Neural cell (in vitro differentiated cells): ENCODE data around the gene PARP12. TPM values are rescaled to one million over a fixed set of nuclear protein-coding genes. Genes with fewer than 3 reads are reported as not detected.

Source experiments
- H2AFZ ChIP-seq: fragments of 200-600, 300-800 bp; sonication (generic), shearing (Covaris generic); 2 replicates; pipeline ENCODE4 v1.6.0; 2014; ENCODE audit warnings: low read depth, mild to moderate bottlenecking, antibody characterized with exemption, low read length, moderate library complexity
- H3F3A ChIP-seq: fragments of 200-600 bp; shearing (Covaris generic); 2 replicates; pipeline ENCODE4 v1.6.1; 2016; ENCODE audit warnings: mild to moderate bottlenecking, moderate library complexity, mixed read lengths, antibody characterized with exemption, low read length; ENCODE audit not compliant: insufficient read depth, poor library complexity, severe bottlenecking
- H3K27ac ChIP-seq: fragments of 200-600, 300-800 bp; sonication (generic), shearing (Covaris generic); 2 replicates; pipeline ENCODE4 v1.5.1; 2014; ENCODE audit warnings: mild to moderate bottlenecking, low read length, moderate library complexity
- H3K27me3 ChIP-seq: fragments of 300-800, 200-600 bp; sonication (generic), shearing (Covaris generic); 2 replicates; pipeline ENCODE4 v1.6.0; 2014; ENCODE audit warnings: mild to moderate bottlenecking, low read depth, low read length, moderate library complexity; ENCODE audit not compliant: insufficient read depth
- H3K36me3 ChIP-seq: fragments of 300-800, 200-600 bp; sonication (generic), shearing (Covaris generic); 2 replicates; pipeline ENCODE4 v1.5.1; 2014; ENCODE audit warnings: mild to moderate bottlenecking, antibody characterized with exemption, low read length, moderate library complexity; ENCODE audit not compliant: insufficient read depth
- H3K4me2 ChIP-seq: fragments of 300-800, 200-600 bp; sonication (generic), shearing (Covaris generic); 2 replicates; pipeline ENCODE4 v1.6.0; 2014; ENCODE audit warnings: mild to moderate bottlenecking, low read length
- H3K4me3 ChIP-seq: fragments of 300-800, 200-600 bp; sonication (generic), shearing (Covaris generic); 2 replicates; pipeline ENCODE4 v1.5.1; 2014; ENCODE audit warnings: mild to moderate bottlenecking, low read length, moderate library complexity
- H3K79me2 ChIP-seq: fragments of 200-600 bp; shearing (Covaris generic); replicated peaks from 2 replicates; pipeline ENCODE4 v1.6.0; 2014; ENCODE audit warnings: mild to moderate bottlenecking, low read length, moderate library complexity; ENCODE audit not compliant: insufficient read depth
- H3K9ac ChIP-seq: fragments of 300-800, 200-600 bp; sonication (generic), shearing (Covaris generic); 2 replicates; pipeline ENCODE4 v1.6.1; 2016; ENCODE audit warnings: mild to moderate bottlenecking, low read length, mixed read lengths
- H3K9me2 ChIP-seq: fragments of 200-600 bp; shearing (Covaris generic); 2 replicates; pipeline ENCODE4 v1.6.1; 2016; ENCODE audit warnings: mild to moderate bottlenecking, low read length, mixed read lengths; ENCODE audit not compliant: insufficient read depth
- H3K9me3 ChIP-seq: fragments of 200-600, 300-800 bp; sonication (generic), shearing (Covaris generic); 2 replicates; pipeline ENCODE4 v1.6.1; 2016; ENCODE audit warnings: mild to moderate bottlenecking, mixed run types, low read length, moderate library complexity, mixed read lengths
- H4K20me1 ChIP-seq: fragments of 200-600 bp; shearing (Covaris generic); 2 replicates; pipeline ENCODE4 v1.6.1; 2016; ENCODE audit warnings: mild to moderate bottlenecking, mixed run types; ENCODE audit not compliant: insufficient read depth
- CTCF ChIP-seq: fragments of 450-650 bp; IDR thresholded peaks from 2 replicates; pipeline ENCODE4 v1.5.1; 2014; ENCODE audit warnings: antibody characterized with exemption, mild to moderate bottlenecking, moderate library complexity; ENCODE audit not compliant: poor library complexity, severe bottlenecking
- EP300 ChIP-seq: fragments of 450-650 bp; conservative IDR thresholded peaks from 2 replicates; pipeline ENCODE4 v1.6.1; 2014; ENCODE audit warnings: antibody characterized with exemption, mild to moderate bottlenecking, moderate library complexity; ENCODE audit not compliant: poor library complexity, severe bottlenecking
- EZH2 ChIP-seq: fragments of 200-600, 300-800 bp; shearing (Covaris generic), sonication (generic); IDR thresholded peaks from 2 replicates; pipeline ENCODE4 v1.6.1; 2014; ENCODE audit warnings: antibody characterized with exemption, low read length, borderline replicate concordance, mild to moderate bottlenecking; ENCODE audit not compliant: insufficient read depth, poor library complexity, severe bottlenecking
- MXI1 ChIP-seq: fragments of 450-650 bp; conservative IDR thresholded peaks from 2 replicates; pipeline ENCODE4 v1.6.1; 2014; ENCODE audit warnings: antibody characterized with exemption, mild to moderate bottlenecking; ENCODE audit not compliant: poor library complexity, severe bottlenecking
- POLR2AphosphoS5 ChIP-seq: IDR thresholded peaks from 2 replicates; pipeline ENCODE4 v1.6.1; 2012
- RAD21 ChIP-seq: fragments of 450-650 bp; conservative IDR thresholded peaks from 2 replicates; pipeline ENCODE4 v1.6.1; 2014; ENCODE audit warnings: antibody characterized with exemption, mild to moderate bottlenecking, moderate library complexity
- SMC3 ChIP-seq: fragments of 450-650 bp; conservative IDR thresholded peaks from 2 replicates; pipeline ENCODE4 v1.6.1; 2014; ENCODE audit warnings: antibody characterized with exemption, mild to moderate bottlenecking, moderate library complexity; ENCODE audit not compliant: poor library complexity
- TAF1 ChIP-seq: IDR thresholded peaks from 2 replicates; pipeline ENCODE4 v1.6.1; 2012; ENCODE audit warnings: low read depth
- polyA plus RNA-seq: library from polyadenylated mRNA; depleted of rRNA; stranded (reverse); fragments of >200 nt; gene quantifications from 2 replicates; pipeline ENCODE4 v1.2.3, GENCODE V29; 2014
- TF ChIP-seq, protein P1 (sequence below): IDR thresholded peaks from 2 replicates; pipeline ENCODE4 v1.6.1; 2012; ENCODE audit warnings: borderline replicate concordance

PARP12 gene
- polyA plus RNA-seq, 1 donor from 2014 or later, result not detected

DNA sequence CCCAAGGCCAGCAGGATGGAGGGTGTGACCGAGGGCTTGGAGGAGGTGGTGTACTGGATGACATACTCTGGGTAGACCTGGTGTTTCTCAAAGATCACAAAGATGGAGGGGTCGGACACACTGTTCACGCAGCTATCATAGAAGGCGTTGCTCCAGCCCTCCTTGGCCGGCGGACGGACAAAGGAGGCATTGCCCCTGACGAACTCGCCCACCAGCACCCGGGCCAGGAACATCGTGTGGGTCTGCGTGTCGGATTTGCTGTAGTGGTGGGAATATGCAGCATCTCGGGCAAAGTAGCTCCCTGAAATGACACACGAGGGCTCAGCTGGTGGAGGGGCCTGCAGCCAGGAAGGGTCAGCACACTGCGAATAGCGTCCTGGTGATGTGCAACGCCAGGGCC, 38.2 kb downstream of the PARP12 start:
- Histone ChIP-seq H3K9ac (no peak overlapping the region), H3K36me3 (no peaks in the 10 kb centered on the region), H2AFZ (no peak overlapping the region), H3F3A (no peaks in the 10 kb centered on the region), H3K79me2 (no peaks in the 10 kb centered on the region), H4K20me1 (no peaks in the 10 kb centered on the region), H3K27me3 (peaks cover 2% of the 10 kb centered on the region), H3K27ac (no peak overlapping the region), H3K4me2 (no peak overlapping the region), H3K9me2 (no peaks in the 10 kb centered on the region), H3K9me3 (no peaks in the 10 kb centered on the region), H3K4me3 (no peak overlapping the region)
- no peak for TF ChIP-seq TAF1
- no peak for TF ChIP-seq RAD21
- TF ChIP-seq, protein P1, sequence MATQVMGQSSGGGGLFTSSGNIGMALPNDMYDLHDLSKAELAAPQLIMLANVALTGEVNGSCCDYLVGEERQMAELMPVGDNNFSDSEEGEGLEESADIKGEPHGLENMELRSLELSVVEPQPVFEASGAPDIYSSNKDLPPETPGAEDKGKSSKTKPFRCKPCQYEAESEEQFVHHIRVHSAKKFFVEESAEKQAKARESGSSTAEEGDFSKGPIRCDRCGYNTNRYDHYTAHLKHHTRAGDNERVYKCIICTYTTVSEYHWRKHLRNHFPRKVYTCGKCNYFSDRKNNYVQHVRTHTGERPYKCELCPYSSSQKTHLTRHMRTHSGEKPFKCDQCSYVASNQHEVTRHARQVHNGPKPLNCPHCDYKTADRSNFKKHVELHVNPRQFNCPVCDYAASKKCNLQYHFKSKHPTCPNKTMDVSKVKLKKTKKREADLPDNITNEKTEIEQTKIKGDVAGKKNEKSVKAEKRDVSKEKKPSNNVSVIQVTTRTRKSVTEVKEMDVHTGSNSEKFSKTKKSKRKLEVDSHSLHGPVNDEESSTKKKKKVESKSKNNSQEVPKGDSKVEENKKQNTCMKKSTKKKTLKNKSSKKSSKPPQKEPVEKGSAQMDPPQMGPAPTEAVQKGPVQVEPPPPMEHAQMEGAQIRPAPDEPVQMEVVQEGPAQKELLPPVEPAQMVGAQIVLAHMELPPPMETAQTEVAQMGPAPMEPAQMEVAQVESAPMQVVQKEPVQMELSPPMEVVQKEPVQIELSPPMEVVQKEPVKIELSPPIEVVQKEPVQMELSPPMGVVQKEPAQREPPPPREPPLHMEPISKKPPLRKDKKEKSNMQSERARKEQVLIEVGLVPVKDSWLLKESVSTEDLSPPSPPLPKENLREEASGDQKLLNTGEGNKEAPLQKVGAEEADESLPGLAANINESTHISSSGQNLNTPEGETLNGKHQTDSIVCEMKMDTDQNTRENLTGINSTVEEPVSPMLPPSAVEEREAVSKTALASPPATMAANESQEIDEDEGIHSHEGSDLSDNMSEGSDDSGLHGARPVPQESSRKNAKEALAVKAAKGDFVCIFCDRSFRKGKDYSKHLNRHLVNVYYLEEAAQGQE, result no peak
- TF ChIP-seq MXI1, result no peak
- no peak for TF ChIP-seq SMC3
- TF ChIP-seq EZH2, result no peak
- no peak for TF ChIP-seq POLR2AphosphoS5
- TF ChIP-seq EP300, result no peak
- no peak for TF ChIP-seq CTCF

- H3K9me3 ChIP-seq, result no peaks in the 10 kb centered on the region
- H2AFZ ChIP-seq, result no peak overlapping the region
- H3K36me3 ChIP-seq, result no peaks in the 10 kb centered on the region
- H3F3A ChIP-seq, result no peaks in the 10 kb centered on the region
- no peaks in the 10 kb centered on the region for H4K20me1 ChIP-seq
- H3K9ac ChIP-seq, result no peak overlapping the region
- no peaks in the 10 kb centered on the region for H3K27me3 ChIP-seq
- H3K9me2 ChIP-seq, result no peaks in the 10 kb centered on the region
- no peak overlapping the region for H3K4me3 ChIP-seq
- no peak for TF ChIP-seq RAD21
- TF ChIP-seq EP300, result no peak
- TF ChIP-seq, protein P1, result no peak
- no peak for TF ChIP-seq TAF1
- no peak for TF ChIP-seq MXI1
- no peak for TF ChIP-seq POLR2AphosphoS5
- no peak for TF ChIP-seq CTCF
- no peak for TF ChIP-seq SMC3
- TF ChIP-seq EZH2, result no peak
- H3K4me2 ChIP-seq, result no peak overlapping the region
- no peak overlapping the region for H3K27ac ChIP-seq
- no peaks in the 10 kb centered on the region for H3K79me2 ChIP-seq
These were observed 39.0 kb downstream of the PARP12 start for GRCh38 chr7:140023728-140024127.
